ENCODE data around the gene RBP2. TPM values are rescaled to one million over a fixed set of nuclear protein-coding genes. Genes with fewer than 3 reads are reported as not detected.
"Not testable (repeated sequence)": the region's sequence is repeated elsewhere in the genome, so short reads cannot be mapped to it uniquely, and the experiment has no call there.

The RBP2 gene
- total RNA-seq, 1 donor from 2014 or later, result not detected

GRCh38 chr3:139443186-139443585 is 33.1 kb downstream of the RBP2 start:
- DNase-seq (ENCODE audit: low spot score), result no peak

GRCh38 chr3:139441656-139442055 is 34.7 kb downstream of the RBP2 start:
- DNase-seq (ENCODE audit: low spot score), result peak; percentile 23

GRCh38 chr3:139440639-139441556 is 35.4 kb downstream of the RBP2 start:
- DNase-seq (ENCODE audit: low spot score), result no peak

DNA sequence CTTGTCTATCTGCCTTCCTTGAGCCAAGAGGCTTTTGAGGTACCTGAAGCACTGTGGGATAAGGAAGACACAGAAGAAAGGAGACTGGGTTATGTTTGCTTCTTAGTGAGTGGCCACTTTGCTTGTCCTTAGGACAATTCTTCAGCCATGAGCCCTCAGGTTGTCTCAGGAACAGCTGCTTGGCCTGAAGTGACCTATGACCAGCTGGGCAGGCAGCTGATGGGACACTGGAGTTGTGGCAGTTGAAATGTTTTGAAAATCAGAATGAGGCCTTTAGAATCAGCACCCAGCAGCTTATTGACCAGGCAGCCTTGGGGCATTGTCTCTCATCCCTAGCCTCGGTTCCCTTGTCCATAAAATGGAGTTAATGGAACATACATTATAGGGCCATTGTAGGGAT is 37.0 kb downstream of the RBP2 start:
- DNase-seq (ENCODE audit: low spot score), result no peak

DNA sequence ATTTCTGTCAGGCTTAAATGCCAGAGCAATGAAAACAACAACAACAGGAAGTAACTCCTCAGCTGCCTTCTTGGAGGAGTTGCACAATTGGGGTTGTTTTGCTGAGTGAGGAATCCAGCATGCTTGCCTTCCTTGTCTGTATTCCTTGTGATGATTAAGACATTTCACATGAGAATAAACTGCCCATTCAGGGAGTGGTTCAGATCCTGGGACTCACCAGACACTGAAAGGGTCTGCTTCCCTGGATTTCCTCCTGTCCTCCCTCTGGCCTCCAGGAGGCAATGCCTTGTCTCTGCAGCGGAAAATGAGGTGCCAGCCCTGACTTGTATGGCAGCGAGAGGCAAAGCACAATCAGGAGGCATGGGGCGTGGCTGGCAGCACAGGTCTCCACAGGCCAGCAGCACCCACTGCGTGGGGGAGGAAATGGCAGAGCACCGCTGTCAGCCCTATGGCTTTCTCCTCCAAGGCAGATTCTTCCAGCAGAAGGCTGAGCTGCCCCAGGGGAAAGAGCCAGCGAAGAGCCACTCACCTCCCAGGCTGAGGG is 41.5 kb downstream of the RBP2 start:
- DNase-seq (ENCODE audit: low spot score), result peak; percentile 34

DNA sequence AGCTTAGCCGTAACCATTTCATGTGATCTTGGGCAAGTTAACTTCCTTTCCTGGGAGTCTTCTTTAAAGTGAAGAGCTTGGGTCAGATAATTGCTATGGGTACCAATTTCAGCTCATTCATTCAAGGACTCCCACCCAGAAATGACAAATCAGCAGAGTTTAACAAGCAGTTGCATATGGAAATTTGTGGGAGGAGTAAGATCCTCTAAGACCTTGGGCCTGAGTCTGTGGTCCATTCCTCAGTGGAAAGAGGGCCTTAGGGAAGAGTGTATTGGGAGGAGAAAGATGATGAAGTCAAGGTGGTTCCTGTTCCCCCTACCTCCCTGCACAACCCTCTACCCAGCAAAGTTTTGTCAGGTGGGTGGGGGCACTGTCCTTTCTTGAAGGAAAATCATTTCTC is 42.1 kb downstream of the RBP2 start:
- DNase-seq (ENCODE audit: low spot score), result no peak

GRCh38 chr3:139433089-139433488 is 43.2 kb downstream of the RBP2 start:
- DNase-seq (ENCODE audit: low spot score), result no peak

GRCh38 chr3:139430493-139430892 is 45.8 kb downstream of the RBP2 start:
- DNase-seq (ENCODE audit: low spot score), result peak; percentile 3

DNA sequence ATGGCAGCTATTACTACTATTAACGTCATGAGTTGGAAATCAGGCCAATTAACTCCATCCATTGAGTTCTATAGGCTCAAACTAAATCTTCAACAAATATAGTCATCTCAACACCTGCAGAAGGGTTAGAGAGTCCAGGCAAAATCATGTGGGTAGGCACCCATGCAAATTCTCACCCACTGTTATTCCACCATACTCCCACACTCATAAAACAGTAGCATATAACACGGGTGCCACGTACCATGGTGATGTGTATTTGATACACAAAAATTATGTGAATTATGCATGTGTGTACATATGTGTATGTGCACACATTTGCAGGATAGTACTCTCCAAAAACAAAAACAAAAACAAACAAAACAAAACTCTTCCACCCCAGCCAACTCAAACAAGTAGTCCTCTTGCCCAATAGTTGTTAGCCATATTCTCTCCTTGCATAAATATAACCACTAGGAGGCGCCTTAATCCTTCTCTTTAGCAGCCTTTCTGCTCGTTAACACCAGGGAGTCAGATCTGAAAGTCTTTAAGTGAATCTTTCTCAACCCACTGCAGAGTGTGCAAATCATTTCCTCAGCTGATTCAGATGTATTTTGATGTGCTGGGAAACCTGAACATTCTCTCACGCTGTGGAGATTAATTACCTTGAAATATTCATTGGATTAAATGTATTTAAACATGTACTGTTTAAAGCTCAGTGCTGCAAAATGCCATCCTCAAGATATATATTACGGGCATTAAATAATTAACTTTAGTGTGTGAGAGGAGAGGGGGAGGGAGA is 48.8 kb downstream of the RBP2 start:
- peak; percentile 84 for DNase-seq (ENCODE audit: low spot score)

- no peak for DNase-seq (ENCODE audit: low spot score)
These were observed 50.4 kb downstream of the RBP2 start for GRCh38 chr3:139425745-139426400.

GRCh38 chr3:139423232-139423631 is 53.1 kb downstream of the RBP2 start:
- DNase-seq (ENCODE audit: low spot score), result no peak

DNA sequence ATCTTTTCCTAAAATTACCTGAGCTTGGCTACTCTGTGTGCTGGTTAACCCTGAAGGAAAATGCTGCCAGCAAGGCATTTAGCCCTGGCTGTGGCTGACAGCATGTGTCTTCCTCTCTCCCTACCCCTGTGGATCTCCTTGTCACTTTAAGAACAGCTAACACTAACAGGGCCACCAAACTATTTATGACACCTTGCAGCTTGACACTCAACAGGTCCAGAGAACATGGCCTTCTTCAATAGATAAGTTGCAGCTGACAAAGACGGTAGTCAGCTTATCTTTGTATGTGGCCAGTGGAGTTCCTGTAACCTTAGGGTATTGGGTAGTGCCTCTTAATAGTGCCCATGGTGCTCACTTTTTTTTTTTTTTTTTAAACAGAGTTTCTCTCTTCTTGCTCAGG is 54.9 kb downstream of the RBP2 start:
- DNase-seq (ENCODE audit: low spot score), result no peak

DNA sequence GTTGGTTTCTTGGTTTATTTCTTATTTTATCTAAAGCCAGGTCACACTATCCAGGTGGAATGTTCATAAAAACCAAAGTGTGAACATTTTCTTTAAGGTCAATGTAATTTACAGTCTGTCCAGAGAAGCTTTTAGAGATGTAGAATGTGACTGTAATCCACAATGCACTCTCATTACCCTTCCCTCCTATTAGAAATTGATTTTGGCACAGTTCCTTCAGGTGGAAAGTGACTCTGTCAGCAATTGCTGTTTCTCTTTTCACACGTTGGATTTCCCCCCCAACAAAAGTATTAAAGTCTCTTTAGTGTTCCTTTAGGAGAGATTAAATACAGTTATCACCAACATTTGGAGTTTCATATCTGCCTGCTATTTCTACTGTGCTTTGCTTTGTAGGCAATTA is 55.3 kb downstream of the RBP2 start:
- DNase-seq (ENCODE audit: low spot score), result no peak

DNA sequence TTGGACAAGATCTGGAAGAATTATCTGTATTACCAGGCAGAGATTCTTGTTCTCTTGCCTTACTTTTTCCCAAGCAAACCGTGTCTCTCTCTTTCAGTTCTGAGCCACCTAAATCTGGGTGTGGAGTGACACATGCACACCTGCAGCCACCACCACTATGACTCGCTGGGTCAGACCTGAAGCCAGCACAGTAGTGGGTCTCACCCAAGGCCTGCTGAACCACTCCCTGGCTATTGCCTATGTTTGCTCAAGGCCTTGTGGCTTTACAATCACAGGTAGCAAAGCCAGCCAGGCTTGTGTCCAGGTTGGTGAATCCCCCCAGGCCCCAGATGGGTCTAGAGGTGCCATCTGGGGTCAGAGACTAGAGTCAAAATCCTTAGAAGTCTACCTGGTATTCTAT is 58.2 kb downstream of the RBP2 start:
- DNase-seq (ENCODE audit: low spot score), result no peak

- no peak for DNase-seq (ENCODE audit: low spot score)
These were observed 60.0 kb downstream of the RBP2 start for GRCh38 chr3:139416275-139416674.

DNA sequence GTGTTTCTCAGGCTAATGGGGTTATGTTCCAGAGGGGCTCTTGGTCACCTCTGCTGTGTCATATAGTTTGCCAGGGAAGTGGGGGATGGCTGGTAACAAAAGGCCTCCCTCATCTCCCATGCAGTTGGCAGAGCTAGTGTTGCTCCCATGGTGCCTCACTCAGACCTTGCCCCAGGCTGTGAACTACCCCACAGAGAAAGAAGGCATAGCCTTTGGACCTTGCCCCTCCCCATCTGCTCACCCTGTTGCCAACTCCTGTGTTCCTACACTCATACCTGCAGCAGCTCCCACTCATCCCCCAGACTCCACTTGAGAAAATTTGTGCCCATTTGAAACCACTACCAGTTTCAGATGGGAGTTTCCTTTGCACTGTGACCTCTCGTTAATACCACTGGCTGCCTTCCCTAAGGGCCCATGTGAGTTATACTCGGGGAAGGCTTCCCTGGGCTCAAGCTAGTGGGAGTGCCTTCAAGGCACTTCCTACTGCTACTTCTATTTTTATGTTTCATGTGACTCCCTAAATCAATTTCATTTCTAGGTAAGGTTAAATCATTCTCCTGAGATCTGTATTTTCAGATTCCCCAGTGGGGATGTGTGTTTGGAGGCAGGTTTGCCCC is 61.6 kb downstream of the RBP2 start:
- no peak for DNase-seq (ENCODE audit: low spot score)

DNA sequence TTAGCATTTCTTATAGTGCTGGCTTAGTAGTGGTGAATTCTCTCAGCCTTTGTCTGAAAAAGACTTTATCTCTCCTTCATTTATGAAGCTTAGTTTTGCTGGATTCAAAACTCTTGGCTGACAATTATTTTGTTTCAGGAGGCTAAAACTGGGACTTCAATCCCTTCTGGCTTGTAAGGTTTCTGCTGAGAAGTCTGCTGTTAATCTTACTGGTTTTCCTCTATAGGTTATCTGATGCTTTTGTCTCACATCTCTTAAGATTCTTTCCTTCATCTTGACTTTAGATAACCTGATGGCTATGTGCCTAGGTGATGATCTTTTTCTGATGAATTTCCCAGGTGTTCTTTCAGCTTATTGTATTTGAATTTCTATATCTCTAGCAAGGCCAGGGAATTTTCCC is 63.4 kb downstream of the RBP2 start:
- DNase-seq (ENCODE audit: low spot score), result not testable (repeated sequence)
